Stimulated activated CD8-positive, alpha-beta memory T cell treated with anti-CD3 and anti-CD28 coated beads, Interleukin-15, amount 100 ng/mL, for 1 hour (primary cell): Measurements from ENCODE around the gene CTDSPL.

Source experiments
- DNase-seq: peaks from one replicate; pipeline ENCODE4 v3.0.0-alpha.2; 2020; ENCODE audit warnings: low read depth

The CTDSPL gene

GRCh38 chr3:37988931-37989525 is 127.3 kb downstream of the CTDSPL start:
- no peak for DNase-seq

- no peak for DNase-seq
Observed at GRCh38 chr3:37989821-37990480, 128.3 kb downstream of the CTDSPL start.

- DNase-seq, result no peak
Observed at GRCh38 chr3:37990527-37990926, 128.8 kb downstream of the CTDSPL start, which contains the start of gene VILL. TSS of gene VILL (plus strand) at chr3:37990786. CDS start at chr3:37993673, 2,887 bp downstream.

GRCh38 chr3:37991109-37991508 is 129.4 kb downstream of the CTDSPL start:
- DNase-seq, result no peak

- DNase-seq, result no peak
Observed at GRCh38 chr3:37991823-37992222, 130.1 kb downstream of the CTDSPL start.

GRCh38 chr3:37992271-37993066 is 130.8 kb downstream of the CTDSPL start:
- no peak for DNase-seq

- no peak for DNase-seq
Observed at GRCh38 chr3:37993067-37993455, 131.4 kb downstream of the CTDSPL start.

- DNase-seq, result no peak
Observed at GRCh38 chr3:37993460-37993819, 131.8 kb downstream of the CTDSPL start.

- peak; percentile 27 for DNase-seq
Observed at GRCh38 chr3:37993820-37994638, 132.3 kb downstream of the CTDSPL start.

GRCh38 chr3:37994639-37994972 is 132.9 kb downstream of the CTDSPL start:
- DNase-seq, result no peak

- no peak for DNase-seq
Observed at GRCh38 chr3:37995652-37996641, 134.3 kb downstream of the CTDSPL start.

- peak; percentile 76 for DNase-seq
Observed at GRCh38 chr3:37996785-37997301, 135.2 kb downstream of the CTDSPL start.

- no peak for DNase-seq
Observed at GRCh38 chr3:37997342-37997741, 135.7 kb downstream of the CTDSPL start.

GRCh38 chr3:37997791-37998370 is 136.2 kb downstream of the CTDSPL start:
- no peak for DNase-seq

GRCh38 chr3:37999836-38000235 is 138.2 kb downstream of the CTDSPL start:
- no peak for DNase-seq

GRCh38 chr3:38000242-38000916 is 138.7 kb downstream of the CTDSPL start:
- DNase-seq, result no peak

- no peak for DNase-seq
Observed at GRCh38 chr3:38000965-38001455, 139.3 kb downstream of the CTDSPL start.

GRCh38 chr3:38001456-38002081 is 139.9 kb downstream of the CTDSPL start:
- no peak for DNase-seq

GRCh38 chr3:38002291-38002876 is 140.7 kb downstream of the CTDSPL start:
- DNase-seq, result no peak
